HFF-Myc (cell line): ENCODE results near the gene GRIA4.

Experiments used
- DNase-seq: peaks from one replicate; pipeline ENCODE4 v3.0.0-alpha.2; 2011; ENCODE audit warnings: low read depth; ENCODE audit errors: extremely low read depth
- H3K4me3 ChIP-seq: replicated peaks from 2 replicates; pipeline ENCODE4 v1.5.1; 2011; ENCODE audit warnings: low read depth, mild to moderate bottlenecking, control low read depth, low read length
- CTCF ChIP-seq: IDR thresholded peaks from 2 replicates; pipeline ENCODE4 v1.5.1; 2012; ENCODE audit warnings: mild to moderate bottlenecking, low read depth, low read length, control low read depth; ENCODE audit errors: missing control alignments

GRIA4 gene

GRCh38 chr11:105935791-105936190 is 325.9 kb downstream of the GRIA4 start:
- TF ChIP-seq CTCF: no peak
- DNase-seq: peak; percentile 35
- H3K4me3 ChIP-seq: no peak overlapping the region

GRCh38 chr11:105937331-105937730 is 327.5 kb downstream of the GRIA4 start:
- peak; percentile 62 for DNase-seq
- no peak overlapping the region for H3K4me3 ChIP-seq
- no peak for TF ChIP-seq CTCF

GRCh38 chr11:105937738-105938137 is 327.9 kb downstream of the GRIA4 start:
- DNase-seq: peak; percentile 42
- H3K4me3 ChIP-seq: no peak overlapping the region
- no peak for TF ChIP-seq CTCF

GRCh38 chr11:105942921-105943320 is 333.0 kb downstream of the GRIA4 start:
- H3K4me3 ChIP-seq: no peak overlapping the region
- DNase-seq: no peak
- no peak for TF ChIP-seq CTCF

- no peak for DNase-seq
- no peak overlapping the region for H3K4me3 ChIP-seq
- no peak for TF ChIP-seq CTCF
Observed at GRCh38 chr11:105948918-105949590, 339.2 kb downstream of the GRIA4 start.

GRCh38 chr11:105953886-105954285 is 344.0 kb downstream of the GRIA4 start:
- no peak for DNase-seq
- no peak for TF ChIP-seq CTCF
- no peak overlapping the region for H3K4me3 ChIP-seq
